Esophagus muscularis mucosa (tissue), 3 donors: ENCODE data around the gene RXRA.

Experiments used
- POLR2AphosphoS5 ChIP-seq, 2 donors: sonication (generic); formaldehyde crosslinking; IDR thresholded peaks; one replicate each; pipeline ENCODE4 v1.6.1; 2017; ENCODE audit warnings: antibody characterized with exemption in 2 of 2
- TF ChIP-seq, protein P1 (sequence below), 3 experiments: fragments of 200-600 bp in 2 of 3; fragments of 450-650 bp in 1 of 3; sonication (generic) in 2 of 3; IDR thresholded peaks; one replicate each; pipeline ENCODE4 v1.5.1; 2017 to 2019; ENCODE audit warnings: antibody characterized with exemption in 3 of 3, mild to moderate bottlenecking in 2 of 3, moderate library complexity in 1 of 3

DNA sequence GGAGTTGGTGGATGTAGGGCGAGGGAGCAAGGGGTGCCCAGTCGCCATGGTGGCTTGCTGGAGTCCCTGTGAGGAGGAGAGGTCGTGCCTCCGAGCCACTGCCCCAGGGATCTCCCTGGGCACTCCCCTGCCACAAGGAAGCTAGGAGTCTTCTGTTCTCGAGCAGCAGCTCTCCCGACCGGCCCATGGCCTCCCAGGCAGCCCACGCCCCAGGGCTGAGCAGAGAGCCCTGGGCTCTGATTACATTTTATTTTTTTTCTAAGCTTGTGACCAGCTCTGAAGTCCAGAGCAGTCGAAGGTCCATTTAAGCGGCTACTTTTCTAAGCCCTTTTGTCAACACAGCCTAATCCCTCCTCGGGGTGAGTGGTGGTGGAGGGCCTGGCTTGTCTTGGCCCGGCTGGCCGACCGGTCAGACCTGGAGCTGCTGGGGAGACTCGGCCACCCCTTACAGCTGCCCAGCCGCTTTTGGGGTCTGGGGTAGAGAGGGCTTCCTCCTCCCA lies 2.1 kb downstream of the RXRA start:
- TF ChIP-seq, protein P1, sequence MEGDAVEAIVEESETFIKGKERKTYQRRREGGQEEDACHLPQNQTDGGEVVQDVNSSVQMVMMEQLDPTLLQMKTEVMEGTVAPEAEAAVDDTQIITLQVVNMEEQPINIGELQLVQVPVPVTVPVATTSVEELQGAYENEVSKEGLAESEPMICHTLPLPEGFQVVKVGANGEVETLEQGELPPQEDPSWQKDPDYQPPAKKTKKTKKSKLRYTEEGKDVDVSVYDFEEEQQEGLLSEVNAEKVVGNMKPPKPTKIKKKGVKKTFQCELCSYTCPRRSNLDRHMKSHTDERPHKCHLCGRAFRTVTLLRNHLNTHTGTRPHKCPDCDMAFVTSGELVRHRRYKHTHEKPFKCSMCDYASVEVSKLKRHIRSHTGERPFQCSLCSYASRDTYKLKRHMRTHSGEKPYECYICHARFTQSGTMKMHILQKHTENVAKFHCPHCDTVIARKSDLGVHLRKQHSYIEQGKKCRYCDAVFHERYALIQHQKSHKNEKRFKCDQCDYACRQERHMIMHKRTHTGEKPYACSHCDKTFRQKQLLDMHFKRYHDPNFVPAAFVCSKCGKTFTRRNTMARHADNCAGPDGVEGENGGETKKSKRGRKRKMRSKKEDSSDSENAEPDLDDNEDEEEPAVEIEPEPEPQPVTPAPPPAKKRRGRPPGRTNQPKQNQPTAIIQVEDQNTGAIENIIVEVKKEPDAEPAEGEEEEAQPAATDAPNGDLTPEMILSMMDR (IDR thresholded peaks at IDR 0.05), result no peak
- TF ChIP-seq POLR2AphosphoS5 (IDR thresholded peaks at IDR 0.05), result no peak
